Fibroblast of skin of right biceps (primary cell): ENCODE results near the gene OPHN1.

Experiments used
- DNase-seq: peaks from one replicate; pipeline ENCODE4 v3.0.0-alpha.2; 2013

OPHN1 gene

DNA sequence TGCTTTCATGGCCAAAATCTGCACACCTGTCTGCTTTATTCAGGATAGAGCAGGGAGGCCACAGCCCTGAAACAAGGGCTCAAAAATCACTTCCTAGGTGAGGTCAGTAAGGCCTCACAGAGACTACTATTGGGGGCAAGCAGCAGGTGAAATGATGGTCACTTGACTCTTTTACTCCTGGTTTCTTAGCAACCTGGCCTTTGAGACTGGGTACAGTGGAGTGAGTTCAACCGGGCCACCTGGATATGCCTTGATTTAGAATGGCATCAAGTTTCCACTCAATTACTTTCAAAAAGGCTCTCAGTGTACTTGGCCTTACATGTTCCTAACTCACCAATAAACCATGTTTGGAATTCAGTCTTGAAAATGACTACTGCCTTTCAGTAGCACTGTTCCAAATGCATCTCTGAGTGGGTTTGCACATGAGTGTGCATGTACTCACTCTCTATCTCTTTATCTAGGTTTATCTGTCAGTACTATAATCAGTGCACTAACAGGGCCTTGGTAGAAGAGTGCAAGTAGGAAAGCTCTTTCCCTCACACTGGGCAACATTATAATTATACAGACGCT is 388.2 kb downstream of the OPHN1 start:
- DNase-seq: no peak

DNA sequence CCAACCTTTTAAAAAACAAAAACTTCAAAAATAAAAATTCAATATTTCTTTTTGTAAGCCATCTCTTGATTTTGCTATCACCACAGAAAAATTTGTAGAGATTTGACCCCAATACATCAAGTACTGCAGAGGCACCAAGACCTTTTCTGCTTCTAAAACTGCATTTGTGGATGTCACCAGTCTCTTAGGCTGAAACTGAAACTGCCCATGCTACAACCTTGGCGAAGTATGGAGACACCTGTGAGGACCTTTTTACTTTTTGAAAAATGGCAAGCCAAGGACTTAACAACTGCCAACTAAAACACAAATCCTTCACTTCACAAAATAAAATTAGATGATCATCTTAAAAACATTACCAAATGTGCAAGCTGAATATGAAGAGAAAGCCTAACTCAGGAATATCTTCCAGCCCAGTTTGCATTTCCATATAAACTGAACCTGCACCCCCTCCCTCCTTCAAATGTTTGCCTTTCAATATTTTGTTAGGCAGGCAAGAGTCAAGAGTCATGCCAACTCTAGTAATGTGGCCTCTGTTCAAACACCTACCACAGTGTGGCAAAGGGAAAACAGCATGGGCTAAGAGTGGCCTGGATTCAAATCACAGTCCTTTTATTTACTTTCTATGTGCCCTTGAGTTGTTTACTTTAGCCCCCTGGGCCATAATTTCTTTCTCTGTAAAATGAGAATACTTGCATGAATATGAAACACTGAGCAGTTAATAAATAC is 389.4 kb downstream of the OPHN1 start:
- DNase-seq: no peak

DNA sequence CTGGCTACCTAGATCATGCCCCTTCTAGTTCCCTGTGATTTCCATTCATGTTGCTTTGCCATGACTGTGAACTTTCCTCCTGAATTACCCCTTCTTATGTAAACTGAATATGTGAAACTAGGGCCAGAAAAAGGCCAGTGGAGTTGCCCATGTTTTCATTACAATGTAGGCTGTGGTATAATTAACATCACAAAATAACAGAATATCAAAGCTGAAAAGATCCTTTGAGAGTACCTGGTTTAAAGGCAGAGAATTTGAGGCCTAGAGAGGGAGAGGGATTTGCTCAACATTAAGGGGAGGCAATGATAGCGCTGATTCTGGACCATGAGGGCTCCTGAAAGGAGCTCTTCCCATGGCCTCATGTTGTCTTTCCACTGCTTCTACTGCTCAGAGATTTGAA is 392.2 kb downstream of the OPHN1 start:
- no peak for DNase-seq

DNA sequence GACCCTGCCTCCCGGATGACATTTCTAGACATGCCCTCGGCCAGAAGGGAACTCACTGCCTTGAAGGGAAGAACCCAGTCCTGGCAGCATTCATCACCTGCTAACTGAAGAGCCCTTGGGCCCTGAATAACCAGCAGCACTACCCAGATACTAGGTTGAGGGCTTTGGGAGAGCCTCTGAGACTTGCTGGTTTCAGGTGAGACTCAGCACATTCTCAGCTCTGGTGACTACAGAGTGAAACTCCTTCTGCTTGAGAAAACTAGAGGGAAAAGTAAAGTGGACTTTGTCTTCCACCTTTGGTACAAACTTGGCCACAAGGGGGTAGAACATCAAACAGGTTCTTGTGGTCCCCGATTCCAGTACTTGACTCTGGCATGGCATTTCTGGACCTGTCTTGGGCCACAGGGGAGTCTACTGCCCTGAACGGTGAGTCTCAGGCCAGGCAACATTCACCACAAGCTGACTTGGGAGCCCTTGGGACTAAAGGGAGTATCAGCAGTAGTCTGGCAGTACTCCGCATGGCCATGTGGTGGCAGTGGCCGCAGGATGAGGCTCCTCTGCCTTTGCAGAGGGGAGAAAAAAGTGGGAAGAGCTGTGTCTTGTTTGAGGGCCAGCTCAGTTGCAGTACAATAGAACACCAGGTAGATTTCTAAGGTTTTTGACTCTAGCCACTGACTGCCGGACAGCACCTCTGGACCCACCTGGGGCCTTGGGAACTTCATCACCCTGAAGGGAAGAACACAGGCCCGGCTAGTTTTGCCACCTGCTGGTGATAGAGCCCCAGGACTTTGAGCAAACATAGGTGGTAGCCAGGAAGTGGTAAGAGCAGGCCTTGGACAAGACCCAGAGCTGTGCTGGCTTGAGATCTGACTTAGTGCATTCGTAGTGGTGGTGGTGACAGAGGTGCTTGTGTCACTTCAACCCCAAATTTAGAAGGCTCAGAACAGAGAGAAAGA is 414.8 kb downstream of the OPHN1 start:
- peak; percentile 5 for DNase-seq

DNA sequence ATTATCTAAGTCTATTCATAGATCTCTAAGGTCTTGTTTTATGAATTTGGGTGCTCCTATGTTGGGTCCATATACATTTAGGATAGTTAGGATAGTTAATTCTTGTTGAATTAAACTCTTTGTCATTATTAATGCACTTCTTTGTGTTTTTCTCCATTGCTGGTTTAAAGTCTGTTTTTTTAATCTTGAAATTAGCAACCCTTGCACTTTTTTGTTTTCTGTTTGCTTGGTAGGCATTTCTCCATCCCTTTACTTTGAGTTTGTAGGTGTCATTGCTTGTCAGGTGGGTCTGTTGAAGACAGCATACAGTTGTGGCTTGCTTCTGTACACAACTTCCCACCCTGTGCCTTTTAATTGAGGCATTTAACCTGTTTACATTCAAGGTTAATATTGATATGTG is 434.8 kb downstream of the OPHN1 start:
- no peak for DNase-seq
